SK-N-SH (cell line): Measurements from ENCODE around the gene FRMPD3.

Experiments used
- EP300 ChIP-seq, 2 experiments: IDR thresholded peaks; 2 replicates each; pipeline versions ENCODE4 v1.4.0 to v1.6.1; 2012; ENCODE audit warnings: borderline replicate concordance in 1 of 2, low read depth in 1 of 2, low read length in 1 of 2
- EZH2phosphoT487 ChIP-seq: fragments of 200-600 bp; sonication (generic); IDR thresholded peaks from 2 replicates; pipeline ENCODE4 v1.6.1; 2017; ENCODE audit warnings: low read depth, mixed run types, mild to moderate bottlenecking, antibody characterized with exemption, moderate library complexity, borderline replicate concordance
- FOXM1 ChIP-seq: IDR thresholded peaks from 2 replicates; pipeline ENCODE4 v1.4.0; 2012; ENCODE audit warnings: low read depth, mild to moderate bottlenecking
- GABPA ChIP-seq: IDR thresholded peaks from 2 replicates; pipeline ENCODE4 v1.4.0; 2012; ENCODE audit warnings: low read depth, mild to moderate bottlenecking
- NFIC ChIP-seq: IDR thresholded peaks from 2 replicates; pipeline ENCODE4 v1.4.0; 2012; ENCODE audit warnings: borderline replicate concordance
- RFX5 ChIP-seq: IDR thresholded peaks from 2 replicates; pipeline ENCODE4 v1.6.1; 2012; ENCODE audit warnings: mild to moderate bottlenecking, improper control_type of control experiment, low read length
- SIN3A ChIP-seq: IDR thresholded peaks from 2 replicates; pipeline ENCODE4 v1.6.1; 2012; ENCODE audit warnings: low read depth, mild to moderate bottlenecking, low read length, moderate library complexity, borderline replicate concordance
- TAF1 ChIP-seq: IDR thresholded peaks from 2 replicates; pipeline ENCODE4 v1.6.1; 2012; ENCODE audit warnings: low read depth, mild to moderate bottlenecking, low read length, moderate library complexity, borderline replicate concordance
- YY1 ChIP-seq: IDR thresholded peaks from 2 replicates; pipeline ENCODE4 v1.4.0; 2012; ENCODE audit warnings: low read depth, mild to moderate bottlenecking
- TF ChIP-seq, protein P1 (sequence below): fragments of 200-600 bp; sonication (generic); IDR thresholded peaks from 2 replicates; pipeline ENCODE4 v1.6.1; 2017; ENCODE audit warnings: antibody characterized with exemption, mild to moderate bottlenecking, moderate library complexity
- TF ChIP-seq, protein P2 (sequence below): IDR thresholded peaks from 2 replicates; pipeline ENCODE4 v1.4.0; 2012; ENCODE audit warnings: low read depth, borderline replicate concordance
- TF ChIP-seq, protein P3 (sequence below): fragments of 150-350 bp; IDR thresholded peaks from 2 replicates; pipeline ENCODE4 v1.6.1; 2017; ENCODE audit warnings: antibody characterized with exemption, low read length, low read depth, borderline replicate concordance
- TF ChIP-seq, protein P4 (sequence below): IDR thresholded peaks from 2 replicates; pipeline ENCODE4 v1.4.0; 2012; ENCODE audit warnings: low read depth

DNA sequence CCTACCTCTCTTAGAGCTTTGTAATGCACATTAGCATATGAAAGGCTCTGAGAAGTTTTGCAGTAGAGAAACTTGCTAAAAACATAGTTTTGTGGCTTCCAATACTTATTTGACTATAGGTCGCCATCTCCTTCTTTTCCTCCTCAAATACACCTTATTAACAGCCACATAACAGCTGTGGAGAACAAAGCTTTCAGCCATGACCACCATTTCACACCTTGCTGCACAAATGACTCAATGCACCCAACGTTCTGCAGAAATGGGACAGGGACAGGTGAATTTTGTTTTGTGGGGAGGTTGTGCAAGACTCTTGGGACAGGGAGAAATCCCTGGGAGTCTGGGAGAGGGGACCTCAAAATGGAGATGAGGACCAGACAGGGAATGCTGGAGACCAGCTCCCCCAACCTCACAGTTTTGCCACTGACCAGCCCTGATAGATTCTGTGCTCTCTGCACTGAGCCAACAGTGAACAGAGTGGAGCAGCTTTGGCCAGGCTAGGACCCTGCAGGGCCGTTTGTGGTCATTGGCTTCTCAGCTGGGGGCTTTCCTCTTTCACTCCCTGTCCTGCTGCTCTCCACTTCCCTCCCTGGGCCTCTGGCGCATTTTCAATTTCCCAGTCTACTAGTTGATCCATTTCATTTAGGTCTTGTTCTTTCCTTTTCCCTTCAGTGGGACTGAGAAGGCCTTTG lies 16.6 kb downstream of the FRMPD3 start:
- TF ChIP-seq, protein P1, sequence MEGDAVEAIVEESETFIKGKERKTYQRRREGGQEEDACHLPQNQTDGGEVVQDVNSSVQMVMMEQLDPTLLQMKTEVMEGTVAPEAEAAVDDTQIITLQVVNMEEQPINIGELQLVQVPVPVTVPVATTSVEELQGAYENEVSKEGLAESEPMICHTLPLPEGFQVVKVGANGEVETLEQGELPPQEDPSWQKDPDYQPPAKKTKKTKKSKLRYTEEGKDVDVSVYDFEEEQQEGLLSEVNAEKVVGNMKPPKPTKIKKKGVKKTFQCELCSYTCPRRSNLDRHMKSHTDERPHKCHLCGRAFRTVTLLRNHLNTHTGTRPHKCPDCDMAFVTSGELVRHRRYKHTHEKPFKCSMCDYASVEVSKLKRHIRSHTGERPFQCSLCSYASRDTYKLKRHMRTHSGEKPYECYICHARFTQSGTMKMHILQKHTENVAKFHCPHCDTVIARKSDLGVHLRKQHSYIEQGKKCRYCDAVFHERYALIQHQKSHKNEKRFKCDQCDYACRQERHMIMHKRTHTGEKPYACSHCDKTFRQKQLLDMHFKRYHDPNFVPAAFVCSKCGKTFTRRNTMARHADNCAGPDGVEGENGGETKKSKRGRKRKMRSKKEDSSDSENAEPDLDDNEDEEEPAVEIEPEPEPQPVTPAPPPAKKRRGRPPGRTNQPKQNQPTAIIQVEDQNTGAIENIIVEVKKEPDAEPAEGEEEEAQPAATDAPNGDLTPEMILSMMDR: no peak
- TF ChIP-seq EZH2phosphoT487 (no peak), TAF1 (no peak), RFX5 (no peak), EP300 (IDR thresholded peaks at IDR 0.05; ENCODE audit: borderline replicate concordance in 1 of 2, low read depth in 1 of 2, low read length in 1 of 2) (no peak), YY1 (no peak), FOXM1 (no peak), SIN3A (no peak), GABPA (no peak), NFIC (no peak)
- TF ChIP-seq, protein P2, sequence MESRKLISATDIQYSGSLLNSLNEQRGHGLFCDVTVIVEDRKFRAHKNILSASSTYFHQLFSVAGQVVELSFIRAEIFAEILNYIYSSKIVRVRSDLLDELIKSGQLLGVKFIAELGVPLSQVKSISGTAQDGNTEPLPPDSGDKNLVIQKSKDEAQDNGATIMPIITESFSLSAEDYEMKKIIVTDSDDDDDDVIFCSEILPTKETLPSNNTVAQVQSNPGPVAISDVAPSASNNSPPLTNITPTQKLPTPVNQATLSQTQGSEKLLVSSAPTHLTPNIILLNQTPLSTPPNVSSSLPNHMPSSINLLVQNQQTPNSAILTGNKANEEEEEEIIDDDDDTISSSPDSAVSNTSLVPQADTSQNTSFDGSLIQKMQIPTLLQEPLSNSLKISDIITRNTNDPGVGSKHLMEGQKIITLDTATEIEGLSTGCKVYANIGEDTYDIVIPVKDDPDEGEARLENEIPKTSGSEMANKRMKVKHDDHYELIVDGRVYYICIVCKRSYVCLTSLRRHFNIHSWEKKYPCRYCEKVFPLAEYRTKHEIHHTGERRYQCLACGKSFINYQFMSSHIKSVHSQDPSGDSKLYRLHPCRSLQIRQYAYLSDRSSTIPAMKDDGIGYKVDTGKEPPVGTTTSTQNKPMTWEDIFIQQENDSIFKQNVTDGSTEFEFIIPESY: no peak
- TF ChIP-seq, protein P3, sequence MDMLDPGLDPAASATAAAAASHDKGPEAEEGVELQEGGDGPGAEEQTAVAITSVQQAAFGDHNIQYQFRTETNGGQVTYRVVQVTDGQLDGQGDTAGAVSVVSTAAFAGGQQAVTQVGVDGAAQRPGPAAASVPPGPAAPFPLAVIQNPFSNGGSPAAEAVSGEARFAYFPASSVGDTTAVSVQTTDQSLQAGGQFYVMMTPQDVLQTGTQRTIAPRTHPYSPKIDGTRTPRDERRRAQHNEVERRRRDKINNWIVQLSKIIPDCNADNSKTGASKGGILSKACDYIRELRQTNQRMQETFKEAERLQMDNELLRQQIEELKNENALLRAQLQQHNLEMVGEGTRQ: no peak
- TF ChIP-seq, protein P4, sequence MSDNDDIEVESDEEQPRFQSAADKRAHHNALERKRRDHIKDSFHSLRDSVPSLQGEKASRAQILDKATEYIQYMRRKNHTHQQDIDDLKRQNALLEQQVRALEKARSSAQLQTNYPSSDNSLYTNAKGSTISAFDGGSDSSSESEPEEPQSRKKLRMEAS: no peak
